ENCODE results near the gene SPN.
"Not testable (repeated sequence)": the region's sequence is repeated elsewhere in the genome, so short reads cannot be mapped to it uniquely, and the experiment has no call there.

Gene SPN

GRCh38 chr16:29631658-29632057, 31.4 kb upstream of the SPN start:
- not testable (repeated sequence) for H3K4me3 ChIP-seq (ENCODE audit: low read length); H3K9me3 ChIP-seq (ENCODE audit: insufficient read depth, low read depth, low read length); H3K27me3 ChIP-seq (ENCODE audit: insufficient read depth, low read length); H3K4me1 ChIP-seq (ENCODE audit: insufficient read depth, low read length); H3K9ac ChIP-seq (ENCODE audit: low read depth, low read length); H3K27ac ChIP-seq (ENCODE audit: low read length); H3K36me3 ChIP-seq (ENCODE audit: insufficient read depth, low read depth, low read length)

- H3K27ac ChIP-seq (ENCODE audit: low read length); H3K4me1 ChIP-seq (ENCODE audit: insufficient read depth, low read length); H3K36me3 ChIP-seq (ENCODE audit: insufficient read depth, low read depth, low read length); H3K9me3 ChIP-seq (ENCODE audit: insufficient read depth, low read depth, low read length); H3K27me3 ChIP-seq (ENCODE audit: insufficient read depth, low read length); H3K4me3 ChIP-seq (ENCODE audit: low read length); H3K9ac ChIP-seq (ENCODE audit: low read depth, low read length): not testable (repeated sequence)
Measured at GRCh38 chr16:29635902-29636301, 27.1 kb upstream of the SPN start.

- not testable (repeated sequence) for H3K36me3 ChIP-seq (ENCODE audit: insufficient read depth, low read depth, low read length); H3K27ac ChIP-seq (ENCODE audit: low read length); H3K4me3 ChIP-seq (ENCODE audit: low read length); H3K4me1 ChIP-seq (ENCODE audit: insufficient read depth, low read length); H3K9me3 ChIP-seq (ENCODE audit: insufficient read depth, low read depth, low read length); H3K27me3 ChIP-seq (ENCODE audit: insufficient read depth, low read length); H3K9ac ChIP-seq (ENCODE audit: low read depth, low read length)
Measured at GRCh38 chr16:29636368-29636767, 26.7 kb upstream of the SPN start.

- H3K9me3 ChIP-seq (ENCODE audit: insufficient read depth, low read depth, low read length); H3K4me3 ChIP-seq (ENCODE audit: low read length); H3K9ac ChIP-seq (ENCODE audit: low read depth, low read length); H3K27ac ChIP-seq (ENCODE audit: low read length); H3K27me3 ChIP-seq (ENCODE audit: insufficient read depth, low read length); H3K4me1 ChIP-seq (ENCODE audit: insufficient read depth, low read length); H3K36me3 ChIP-seq (ENCODE audit: insufficient read depth, low read depth, low read length): not testable (repeated sequence)
Measured at GRCh38 chr16:29638751-29639150, 24.3 kb upstream of the SPN start.

GRCh38 chr16:29641561-29641960, 21.5 kb upstream of the SPN start:
- Histone ChIP-seq H3K27ac (ENCODE audit: low read length) (no peak overlapping the region), H3K4me3 (ENCODE audit: low read length) (no peak overlapping the region), H3K9ac (ENCODE audit: low read depth, low read length) (no peak overlapping the region), H3K27me3 (ENCODE audit: insufficient read depth, low read length) (no peaks in the 10 kb centered on the region), H3K9me3 (ENCODE audit: insufficient read depth, low read depth, low read length) (no peaks in the 10 kb centered on the region), H3K36me3 (ENCODE audit: insufficient read depth, low read depth, low read length) (no peaks in the 10 kb centered on the region), H3K4me1 (ENCODE audit: insufficient read depth, low read length) (no peaks in the 10 kb centered on the region)

- Histone ChIP-seq H3K9me3 (ENCODE audit: insufficient read depth, low read depth, low read length) (no peaks in the 10 kb centered on the region), H3K4me1 (ENCODE audit: insufficient read depth, low read length) (no peaks in the 10 kb centered on the region), H3K4me3 (ENCODE audit: low read length) (no peak overlapping the region), H3K9ac (ENCODE audit: low read depth, low read length) (no peak overlapping the region), H3K27ac (ENCODE audit: low read length) (no peak overlapping the region), H3K36me3 (ENCODE audit: insufficient read depth, low read depth, low read length) (no peaks in the 10 kb centered on the region), H3K27me3 (ENCODE audit: insufficient read depth, low read length) (no peaks in the 10 kb centered on the region)
Measured at GRCh38 chr16:29643596-29643995, 19.5 kb upstream of the SPN start.

GRCh38 chr16:29644338-29644857, 18.6 kb upstream of the SPN start:
- no peaks in the 10 kb centered on the region for H3K36me3 ChIP-seq (ENCODE audit: insufficient read depth, low read depth, low read length)
- no peak overlapping the region for H3K9ac ChIP-seq (ENCODE audit: low read depth, low read length)
- no peak overlapping the region for H3K4me3 ChIP-seq (ENCODE audit: low read length)
- H3K9me3 ChIP-seq (ENCODE audit: insufficient read depth, low read depth, low read length) = no peaks in the 10 kb centered on the region
- H3K4me1 ChIP-seq (ENCODE audit: insufficient read depth, low read length) = no peaks in the 10 kb centered on the region; the same call in 1 of the 2 replicates
- H3K27me3 ChIP-seq (ENCODE audit: insufficient read depth, low read length) = no peaks in the 10 kb centered on the region
- no peak overlapping the region for H3K27ac ChIP-seq (ENCODE audit: low read length)

GRCh38 chr16:29644973-29645693, 17.9 kb upstream of the SPN start:
- Histone ChIP-seq H3K9me3 (ENCODE audit: insufficient read depth, low read depth, low read length) (no peaks in the 10 kb centered on the region), H3K4me3 (ENCODE audit: low read length) (no peak overlapping the region), H3K4me1 (ENCODE audit: insufficient read depth, low read length) (no peaks in the 10 kb centered on the region; the same call in 1 of the 2 replicates), H3K27ac (ENCODE audit: low read length) (no peak overlapping the region), H3K36me3 (ENCODE audit: insufficient read depth, low read depth, low read length) (no peaks in the 10 kb centered on the region), H3K9ac (ENCODE audit: low read depth, low read length) (no peak overlapping the region), H3K27me3 (ENCODE audit: insufficient read depth, low read length) (no peaks in the 10 kb centered on the region)

GRCh38 chr16:29645694-29646187, 17.3 kb upstream of the SPN start:
- Histone ChIP-seq H3K27me3 (ENCODE audit: insufficient read depth, low read length) (no peaks in the 10 kb centered on the region), H3K9me3 (ENCODE audit: insufficient read depth, low read depth, low read length) (no peaks in the 10 kb centered on the region), H3K36me3 (ENCODE audit: insufficient read depth, low read depth, low read length) (no peaks in the 10 kb centered on the region), H3K9ac (ENCODE audit: low read depth, low read length) (no peak overlapping the region), H3K4me3 (ENCODE audit: low read length) (no peak overlapping the region), H3K4me1 (ENCODE audit: insufficient read depth, low read length) (no peaks in the 10 kb centered on the region; the same call in 1 of the 2 replicates), H3K27ac (ENCODE audit: low read length) (no peak overlapping the region)

GRCh38 chr16:29646947-29647346, 16.1 kb upstream of the SPN start:
- Histone ChIP-seq H3K27me3 (ENCODE audit: insufficient read depth, low read length) (no peaks in the 10 kb centered on the region), H3K27ac (ENCODE audit: low read length) (no peak overlapping the region), H3K9me3 (ENCODE audit: insufficient read depth, low read depth, low read length) (no peaks in the 10 kb centered on the region), H3K4me1 (ENCODE audit: insufficient read depth, low read length) (no peaks in the 10 kb centered on the region; the same call in 1 of the 2 replicates), H3K4me3 (ENCODE audit: low read length) (no peak overlapping the region), H3K9ac (ENCODE audit: low read depth, low read length) (no peak overlapping the region), H3K36me3 (ENCODE audit: insufficient read depth, low read depth, low read length) (no peaks in the 10 kb centered on the region)

GRCh38 chr16:29649588-29650494, 13.2 kb upstream of the SPN start:
- Histone ChIP-seq H3K27me3 (ENCODE audit: insufficient read depth, low read length) (no peaks in the 10 kb centered on the region), H3K27ac (ENCODE audit: low read length) (no peak overlapping the region), H3K4me3 (ENCODE audit: low read length) (no peak overlapping the region), H3K4me1 (ENCODE audit: insufficient read depth, low read length) (no peaks in the 10 kb centered on the region; the same call in 1 of the 2 replicates), H3K9me3 (ENCODE audit: insufficient read depth, low read depth, low read length) (no peaks in the 10 kb centered on the region), H3K36me3 (ENCODE audit: insufficient read depth, low read depth, low read length) (no peaks in the 10 kb centered on the region), H3K9ac (ENCODE audit: low read depth, low read length) (no peak overlapping the region)
